ENCODE measurements around the gene C2orf49.

Gene C2orf49

GRCh38 chr2:105362862-105363591, 25.7 kb downstream of the C2orf49 start:
- no peak for DNase-seq

- DNase-seq: no peak
Measured at GRCh38 chr2:105364436-105365139, 27.2 kb downstream of the C2orf49 start.

GRCh38 chr2:105365206-105365605, 27.9 kb downstream of the C2orf49 start:
- DNase-seq: no peak

- DNase-seq: no peak
Measured at GRCh38 chr2:105368759-105369408, 31.5 kb downstream of the C2orf49 start.

GRCh38 chr2:105369777-105370690, 32.7 kb downstream of the C2orf49 start:
- DNase-seq: peak; percentile 87

GRCh38 chr2:105371156-105371555, 33.8 kb downstream of the C2orf49 start:
- DNase-seq: no peak

- no peak for DNase-seq
Measured at GRCh38 chr2:105371810-105372209, 34.5 kb downstream of the C2orf49 start.

- no peak for DNase-seq
Measured at GRCh38 chr2:105373344-105373781, 36.0 kb downstream of the C2orf49 start.

- DNase-seq: peak; percentile 4
Measured at GRCh38 chr2:105373895-105374401, 36.6 kb downstream of the C2orf49 start.

GRCh38 chr2:105375001-105375561, 37.7 kb downstream of the C2orf49 start:
- no peak for DNase-seq

GRCh38 chr2:105376010-105376409, 38.7 kb downstream of the C2orf49 start:
- DNase-seq: no peak

- DNase-seq: no peak
Measured at GRCh38 chr2:105376789-105377240, 39.5 kb downstream of the C2orf49 start.

GRCh38 chr2:105377871-105378270, 40.5 kb downstream of the C2orf49 start:
- DNase-seq: no peak

GRCh38 chr2:105378276-105378840, 41.0 kb downstream of the C2orf49 start:
- DNase-seq: no peak

GRCh38 chr2:105378921-105379383, 41.6 kb downstream of the C2orf49 start:
- no peak for DNase-seq

GRCh38 chr2:105379741-105380186, 42.4 kb downstream of the C2orf49 start:
- no peak for DNase-seq

- DNase-seq: no peak
Measured at GRCh38 chr2:105380432-105381100, 43.2 kb downstream of the C2orf49 start.

GRCh38 chr2:105381101-105381668, 43.8 kb downstream of the C2orf49 start:
- DNase-seq: no peak

GRCh38 chr2:105382177-105382576, 44.8 kb downstream of the C2orf49 start:
- DNase-seq: no peak

GRCh38 chr2:105383432-105384166, 46.3 kb downstream of the C2orf49 start:
- no peak for DNase-seq

All from activated CD4-positive, alpha-beta T cell treated with anti-CD3 and anti-CD28 coated beads, Interleukin-2, amount 50 U/mL, for 1 hour (primary cell).